ENCODE results near the gene ZNF22.
A peak's percentile ranks its signal among the peaks of the same experiment; 100 is the strongest.

ZNF22 gene

DNA sequence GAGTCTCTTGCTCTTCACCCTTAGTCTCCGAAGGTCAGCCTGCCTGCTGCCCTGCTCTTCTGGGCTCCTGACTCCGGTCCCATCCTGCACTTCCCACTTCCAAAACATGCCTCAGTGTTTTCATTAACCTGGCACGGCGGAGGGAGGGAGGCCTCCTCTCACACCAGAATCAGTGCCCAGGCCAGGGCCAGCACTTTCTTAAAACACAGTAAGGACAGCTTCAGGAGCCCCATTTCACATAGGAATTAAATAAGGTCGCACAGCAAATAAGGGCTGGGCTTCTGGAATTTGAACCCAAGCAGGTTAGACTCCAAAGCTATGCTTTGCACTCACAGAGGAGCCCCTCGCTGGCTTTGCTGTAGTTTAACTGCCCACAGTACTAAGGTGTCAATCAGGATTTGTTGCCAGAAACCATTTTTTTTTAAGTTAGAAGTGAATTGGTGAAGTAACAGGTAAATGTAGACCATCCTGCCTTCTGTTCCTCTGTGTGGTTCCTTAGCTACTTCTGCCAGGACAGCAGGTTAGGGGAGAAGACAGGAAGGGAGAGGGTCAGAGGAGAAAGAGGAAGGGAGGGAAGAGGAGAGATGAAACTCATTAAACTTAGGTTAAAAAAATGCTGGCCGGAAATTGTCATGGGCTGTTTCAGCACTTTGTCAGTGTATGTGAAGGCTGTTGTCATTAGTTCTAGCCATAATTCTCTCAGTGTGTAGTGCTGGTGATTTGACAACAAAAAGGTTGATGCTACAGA, 40.1 kb upstream of the ZNF22 start:
- no peak for DNase-seq (ENCODE audit: low read depth, low spot score)
- TF ChIP-seq, protein P1, sequence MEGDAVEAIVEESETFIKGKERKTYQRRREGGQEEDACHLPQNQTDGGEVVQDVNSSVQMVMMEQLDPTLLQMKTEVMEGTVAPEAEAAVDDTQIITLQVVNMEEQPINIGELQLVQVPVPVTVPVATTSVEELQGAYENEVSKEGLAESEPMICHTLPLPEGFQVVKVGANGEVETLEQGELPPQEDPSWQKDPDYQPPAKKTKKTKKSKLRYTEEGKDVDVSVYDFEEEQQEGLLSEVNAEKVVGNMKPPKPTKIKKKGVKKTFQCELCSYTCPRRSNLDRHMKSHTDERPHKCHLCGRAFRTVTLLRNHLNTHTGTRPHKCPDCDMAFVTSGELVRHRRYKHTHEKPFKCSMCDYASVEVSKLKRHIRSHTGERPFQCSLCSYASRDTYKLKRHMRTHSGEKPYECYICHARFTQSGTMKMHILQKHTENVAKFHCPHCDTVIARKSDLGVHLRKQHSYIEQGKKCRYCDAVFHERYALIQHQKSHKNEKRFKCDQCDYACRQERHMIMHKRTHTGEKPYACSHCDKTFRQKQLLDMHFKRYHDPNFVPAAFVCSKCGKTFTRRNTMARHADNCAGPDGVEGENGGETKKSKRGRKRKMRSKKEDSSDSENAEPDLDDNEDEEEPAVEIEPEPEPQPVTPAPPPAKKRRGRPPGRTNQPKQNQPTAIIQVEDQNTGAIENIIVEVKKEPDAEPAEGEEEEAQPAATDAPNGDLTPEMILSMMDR (IDR thresholded peaks at IDR 0.05; ENCODE audit: low read depth, low read length), result no peak
- in situ Hi-C loops (cut with HindIII; ENCODE audit: low sequenced_read_pairs), result no loop called here
- peak overlapping the region; percentile 49 for H3K4me3 ChIP-seq (ENCODE audit: low read depth, low read length)

DNA sequence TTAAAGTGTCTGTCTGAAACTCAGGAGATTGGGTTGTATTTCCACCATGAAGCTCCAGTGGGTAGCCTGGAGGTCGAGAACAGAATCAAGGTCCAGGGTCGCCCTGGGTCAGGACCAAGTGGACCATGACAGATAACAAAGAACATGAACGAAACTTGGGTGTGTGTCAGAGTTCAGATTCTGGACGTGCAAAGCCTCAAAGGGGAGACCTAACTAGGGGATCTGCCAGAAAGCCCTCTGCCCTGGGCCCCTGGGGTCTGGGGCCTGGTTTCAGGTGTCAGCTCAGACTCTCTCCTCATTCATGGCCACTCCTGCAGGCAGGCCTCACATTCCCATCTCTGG, 39.5 kb upstream of the ZNF22 start:
- TF ChIP-seq, protein P1 (IDR thresholded peaks at IDR 0.05; ENCODE audit: low read depth, low read length), result no peak
- in situ Hi-C loops (cut with HindIII; ENCODE audit: low sequenced_read_pairs), result no loop called here
- no peak for DNase-seq (ENCODE audit: low read depth, low spot score)
- H3K4me3 ChIP-seq (ENCODE audit: low read depth, low read length), result no peak overlapping the region

DNA sequence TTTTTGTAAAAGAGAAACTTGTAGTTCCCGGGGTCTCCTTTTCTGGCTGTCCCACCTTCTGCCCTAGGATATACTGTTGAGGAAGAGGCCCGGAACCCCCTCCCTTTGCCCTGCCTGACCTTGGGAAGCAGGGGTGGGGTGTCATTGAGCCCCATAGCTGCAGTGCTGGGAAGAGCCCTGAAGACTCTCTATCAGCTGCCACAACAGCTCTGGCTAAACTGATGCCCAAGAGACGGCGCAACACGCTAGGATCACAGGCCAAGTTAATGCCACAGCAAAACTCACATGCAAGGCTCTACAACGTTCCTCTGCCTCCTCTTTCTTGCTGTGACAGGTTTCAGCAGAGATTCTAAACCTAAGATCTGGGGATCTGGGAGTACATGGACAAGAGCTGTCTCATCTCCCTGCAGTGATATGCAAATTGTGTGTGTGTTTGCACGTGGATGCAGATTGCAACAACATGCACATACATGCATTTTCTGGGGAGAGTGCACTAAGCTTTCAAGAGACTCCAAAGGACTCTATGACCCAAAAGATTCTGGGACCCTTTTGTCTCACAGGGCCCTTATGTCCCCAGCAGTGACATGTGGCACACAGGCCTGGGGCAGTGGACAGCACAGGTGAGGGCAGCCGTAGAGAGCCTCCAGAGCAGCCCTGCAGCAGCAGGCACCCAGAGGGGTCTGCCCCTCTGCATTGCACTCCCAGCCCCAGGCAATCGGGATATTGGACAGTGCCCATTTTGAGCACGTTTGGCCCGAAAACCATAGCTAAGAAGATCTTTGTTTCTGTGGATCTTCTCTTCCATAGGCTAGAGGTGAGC, 38.6 kb upstream of the ZNF22 start:
- in situ Hi-C loops (cut with HindIII; ENCODE audit: low sequenced_read_pairs), result no loop called here
- H3K4me3 ChIP-seq (ENCODE audit: low read depth, low read length), result no peak overlapping the region
- TF ChIP-seq, protein P1 (IDR thresholded peaks at IDR 0.05; ENCODE audit: low read depth, low read length), result no peak
- DNase-seq (ENCODE audit: low read depth, low spot score), result no peak

DNA sequence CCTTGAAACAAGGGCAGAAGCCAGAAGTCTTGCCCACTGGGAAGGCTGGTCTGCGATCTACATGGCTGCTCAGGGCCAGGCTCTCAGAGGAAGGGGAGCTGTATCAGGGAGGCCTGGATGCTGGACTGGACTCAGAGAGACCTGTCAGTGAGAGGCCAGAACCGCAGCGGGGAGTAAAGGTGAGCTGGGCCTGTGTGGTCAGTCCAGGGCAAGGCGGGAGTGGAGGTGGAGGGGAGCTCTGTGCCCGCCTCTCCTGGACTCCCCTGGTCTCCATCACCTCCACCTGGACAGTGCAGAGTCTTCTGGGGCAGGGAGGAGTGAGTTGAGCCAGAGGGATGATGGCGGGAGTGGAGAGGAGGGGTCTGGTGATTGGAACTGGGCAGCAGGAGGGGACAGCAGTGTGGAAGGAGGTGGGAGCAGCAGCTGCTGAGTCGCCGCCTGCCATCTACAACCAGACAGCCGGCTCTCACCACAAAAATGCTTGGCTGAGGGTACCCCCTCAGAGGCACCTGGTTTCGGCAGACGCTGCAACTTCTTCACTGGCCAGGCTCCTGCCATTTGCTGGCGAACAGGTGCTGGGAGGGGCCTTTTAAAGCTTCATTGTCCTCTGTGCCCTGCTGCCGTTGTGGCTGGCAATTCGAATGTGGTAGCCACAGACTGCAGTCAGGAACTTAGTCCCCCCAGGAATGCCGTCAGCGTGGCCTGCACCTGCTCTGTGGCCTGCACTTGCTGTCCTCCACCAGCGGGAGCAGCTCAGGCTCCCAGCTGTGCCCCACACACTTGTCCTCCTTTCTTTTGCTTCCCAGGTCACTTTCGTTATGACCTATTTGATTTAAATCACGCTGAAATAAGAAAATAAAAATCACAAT, 37.6 kb upstream of the ZNF22 start:
- in situ Hi-C loops (cut with HindIII; ENCODE audit: low sequenced_read_pairs), result no loop called here
- DNase-seq (ENCODE audit: low read depth, low spot score), result no peak
- H3K4me3 ChIP-seq (ENCODE audit: low read depth, low read length), result no peak overlapping the region

DNA sequence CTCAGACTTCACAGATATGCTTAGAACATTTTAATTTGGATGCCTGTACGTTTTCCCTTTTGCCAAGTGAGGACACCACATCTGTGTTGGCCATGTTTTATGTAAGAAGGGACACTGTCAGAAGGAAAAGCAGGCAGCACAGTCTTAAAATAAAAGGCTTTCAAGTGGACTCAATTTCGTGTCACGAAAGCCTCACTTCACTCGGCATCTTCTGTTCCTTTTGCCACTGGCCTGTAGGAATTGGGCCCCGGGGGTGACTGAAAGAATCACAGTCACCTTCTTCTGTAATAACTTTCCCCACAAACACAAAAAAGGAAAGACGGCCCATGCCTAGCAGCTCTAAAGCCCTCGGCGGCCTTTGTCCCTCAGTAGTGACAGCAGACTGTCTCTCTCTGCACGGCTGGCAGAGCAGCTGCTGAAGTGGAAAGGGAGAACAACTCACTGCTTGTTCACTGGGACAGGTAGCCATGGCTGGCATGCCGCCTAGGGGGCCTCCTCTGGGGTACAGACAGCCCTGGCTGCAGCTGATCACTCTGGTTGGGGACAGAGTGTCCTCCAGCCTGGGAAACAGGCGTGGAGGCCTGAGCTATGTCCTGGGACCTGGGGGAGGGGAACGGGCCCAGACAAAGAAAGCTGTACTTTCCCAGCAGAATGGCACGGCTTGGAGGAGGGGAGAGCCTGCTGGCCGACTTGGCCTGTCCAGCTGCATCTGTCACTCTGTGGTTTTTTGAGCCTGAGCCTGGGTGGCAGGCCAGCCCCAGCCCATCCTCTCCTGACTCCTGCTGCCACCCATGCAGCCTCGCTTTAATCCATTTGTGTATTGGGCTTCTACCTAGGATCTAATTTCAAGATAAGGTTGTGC, 36.7 kb upstream of the ZNF22 start:
- TF ChIP-seq, protein P1 (IDR thresholded peaks at IDR 0.05; ENCODE audit: low read depth, low read length), result no peak
- in situ Hi-C loops (cut with HindIII; ENCODE audit: low sequenced_read_pairs), result no loop called here
- no peak overlapping the region for H3K4me3 ChIP-seq (ENCODE audit: low read depth, low read length)
- DNase-seq (ENCODE audit: low read depth, low spot score), result no peak

More for the DNA sequence above, 37.6 kb upstream of the ZNF22 start:
- TF ChIP-seq, protein P1 (IDR thresholded peaks at IDR 0.05; ENCODE audit: low read depth, low read length), result peak; percentile 32
